ENCODE measurements around the gene PLXNB3. TPM values are rescaled to one million over a fixed set of nuclear protein-coding genes. Genes with fewer than 3 reads are reported as not detected.

The PLXNB3 gene
- total RNA-seq, 1 donor from 2014 or later: 0.71 TPM

- Histone ChIP-seq H3K9me3 (ENCODE audit: low read depth) (no peaks in the 10 kb centered on the region), H3K4me2 (no peak overlapping the region), H3K36me3 (no peaks in the 10 kb centered on the region), H3K27ac (no peak overlapping the region), H4K20me1 (ENCODE audit: low read depth) (no peaks in the 10 kb centered on the region), H3F3A (ENCODE audit: low read depth) (no peaks in the 10 kb centered on the region), H3K4me3 (no peak overlapping the region), H3K79me2 (ENCODE audit: low read depth) (no peaks in the 10 kb centered on the region), H3K9ac (no peak overlapping the region), H3K27me3 (no peaks in the 10 kb centered on the region), H3K4me1 (no peaks in the 10 kb centered on the region), H2AFZ (replicated peaks) (no peak overlapping the region)
- no peak overlapping the region for H3K4me3 Mint-ChIP-seq
- peaks cover 30% of the 10 kb centered on the region for H3K9me3 Mint-ChIP-seq
- DNase-seq (ENCODE audit: low spot score): no peak
- H3K27me3 Mint-ChIP-seq (ENCODE audit: insufficient read depth, low read depth): peaks cover 3% of the 10 kb centered on the region
- H3K27ac Mint-ChIP-seq: no peak overlapping the region
- no peak for TF ChIP-seq CTCF (IDR thresholded peaks at IDR 0.05)
- H3K36me3 Mint-ChIP-seq: no peaks in the 10 kb centered on the region
- no peaks in the 10 kb centered on the region for H3K4me1 Mint-ChIP-seq
Measured at GRCh38 chrX:153750127-153750774, 13.8 kb upstream of the PLXNB3 start.

GRCh38 chrX:153755136-153755535, 8.9 kb upstream of the PLXNB3 start:
- Histone ChIP-seq H2AFZ (replicated peaks) (no peak overlapping the region), H3K79me2 (ENCODE audit: low read depth) (no peaks in the 10 kb centered on the region), H4K20me1 (ENCODE audit: low read depth) (no peaks in the 10 kb centered on the region), H3K9me3 (ENCODE audit: low read depth) (no peaks in the 10 kb centered on the region), H3K27me3 (no peaks in the 10 kb centered on the region), H3K9ac (no peak overlapping the region), H3F3A (ENCODE audit: low read depth) (no peaks in the 10 kb centered on the region), H3K4me1 (no peaks in the 10 kb centered on the region), H3K4me2 (no peak overlapping the region), H3K4me3 (no peak overlapping the region), H3K27ac (no peak overlapping the region), H3K36me3 (no peaks in the 10 kb centered on the region)
- Mint-ChIP-seq H3K27ac (no peak overlapping the region), H3K9me3 (peaks cover 32% of the 10 kb centered on the region), H3K27me3 (ENCODE audit: insufficient read depth, low read depth) (peaks cover 5% of the 10 kb centered on the region), H3K36me3 (no peaks in the 10 kb centered on the region), H3K4me3 (no peak overlapping the region), H3K4me1 (no peaks in the 10 kb centered on the region)
- TF ChIP-seq EZH2phosphoT487 (IDR thresholded peaks at IDR 0.05) (no peak), CTCF (IDR thresholded peaks at IDR 0.05) (no peak), EZH2 (IDR thresholded peaks at IDR 0.05) (no peak)
- no peak for DNase-seq (ENCODE audit: low spot score)

- Histone ChIP-seq H4K20me1 (ENCODE audit: low read depth) (no peaks in the 10 kb centered on the region), H3K9ac (no peak overlapping the region), H3K4me3 (no peak overlapping the region), H3F3A (ENCODE audit: low read depth) (no peaks in the 10 kb centered on the region), H3K9me3 (ENCODE audit: low read depth) (no peaks in the 10 kb centered on the region), H3K27me3 (no peaks in the 10 kb centered on the region), H3K79me2 (ENCODE audit: low read depth) (no peaks in the 10 kb centered on the region), H3K27ac (no peak overlapping the region), H3K4me2 (no peak overlapping the region), H2AFZ (replicated peaks) (no peak overlapping the region), H3K36me3 (no peaks in the 10 kb centered on the region), H3K4me1 (no peaks in the 10 kb centered on the region)
- Mint-ChIP-seq H3K27me3 (ENCODE audit: insufficient read depth, low read depth) (no peaks in the 10 kb centered on the region), H3K36me3 (no peaks in the 10 kb centered on the region), H3K4me1 (peaks cover 12% of the 10 kb centered on the region), H3K27ac (no peak overlapping the region), H3K4me3 (peak overlapping the region; percentile 48), H3K9me3 (peaks cover 29% of the 10 kb centered on the region)
- TF ChIP-seq CTCF (IDR thresholded peaks at IDR 0.05) (no peak), EZH2 (IDR thresholded peaks at IDR 0.05) (no peak), EZH2phosphoT487 (IDR thresholded peaks at IDR 0.05) (no peak)
- DNase-seq (ENCODE audit: low spot score): no peak
Measured at GRCh38 chrX:153761863-153762262, 2.2 kb upstream of the PLXNB3 start.
